ENCODE data around the gene MEGF11. TPM values are rescaled to one million over a fixed set of nuclear protein-coding genes. Genes with fewer than 3 reads are reported as not detected.

MEGF11 gene
- total RNA-seq, 1 experiment from 2014 or later: 0.76 TPM

DNA sequence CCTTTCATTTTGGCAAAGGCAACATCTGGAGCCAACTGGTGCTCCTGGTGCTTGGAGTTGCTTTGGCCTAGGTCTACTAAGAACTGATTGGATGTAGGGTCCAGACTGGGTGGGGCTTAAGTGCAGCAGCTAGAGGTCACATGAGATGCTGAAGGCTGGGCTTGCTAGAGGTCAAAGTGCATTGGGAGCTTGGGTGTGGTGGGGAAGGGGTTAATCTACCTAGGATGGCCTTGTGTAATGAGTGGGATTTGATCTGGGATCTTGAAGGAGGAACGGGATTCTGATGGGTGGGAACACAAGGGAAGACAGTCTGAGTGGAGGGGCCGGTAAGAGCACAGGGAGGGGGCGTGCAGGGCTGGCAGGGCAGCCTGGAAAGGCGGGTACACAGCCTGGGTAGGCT lies 258.7 kb downstream of the MEGF11 start:
- H3K27me3 ChIP-seq (ENCODE audit: control insufficient read depth, insufficient read depth, low read length): no peaks in the 10 kb centered on the region; the same call in 1 of the 2 replicates
- H3K4me3 ChIP-seq (ENCODE audit: insufficient read depth, low read depth, low read length): no peak overlapping the region
- peak; percentile 45 for DNase-seq
- H3K36me3 ChIP-seq (replicated peaks; ENCODE audit: control insufficient read depth, insufficient read depth, low read length): no peaks in the 10 kb centered on the region

DNA sequence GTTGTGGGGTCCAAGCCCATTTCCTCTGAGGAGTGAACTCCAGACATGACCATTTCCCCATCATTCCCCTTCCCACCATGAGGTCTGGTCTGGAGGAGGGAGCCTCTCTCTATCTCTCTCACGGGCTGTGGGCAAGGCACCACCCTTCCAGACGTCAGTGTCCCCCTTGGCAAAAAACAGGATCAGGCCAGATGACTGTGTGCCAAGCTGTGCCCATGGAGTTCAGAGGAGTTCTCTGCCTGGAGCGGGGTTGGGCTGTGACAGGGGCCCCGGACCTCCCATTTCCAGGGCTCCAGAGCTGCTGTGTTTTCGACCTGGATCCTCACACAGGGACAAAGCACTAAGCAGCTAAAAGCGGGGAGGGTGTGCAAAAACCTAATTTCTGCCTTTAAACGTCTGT lies 259.8 kb downstream of the MEGF11 start:
- Histone ChIP-seq H3K36me3 (replicated peaks; ENCODE audit: control insufficient read depth, insufficient read depth, low read length) (no peaks in the 10 kb centered on the region), H3K4me3 (ENCODE audit: insufficient read depth, low read depth, low read length) (no peak overlapping the region), H3K27me3 (ENCODE audit: control insufficient read depth, insufficient read depth, low read length) (no peaks in the 10 kb centered on the region)
- no peak for DNase-seq

DNA sequence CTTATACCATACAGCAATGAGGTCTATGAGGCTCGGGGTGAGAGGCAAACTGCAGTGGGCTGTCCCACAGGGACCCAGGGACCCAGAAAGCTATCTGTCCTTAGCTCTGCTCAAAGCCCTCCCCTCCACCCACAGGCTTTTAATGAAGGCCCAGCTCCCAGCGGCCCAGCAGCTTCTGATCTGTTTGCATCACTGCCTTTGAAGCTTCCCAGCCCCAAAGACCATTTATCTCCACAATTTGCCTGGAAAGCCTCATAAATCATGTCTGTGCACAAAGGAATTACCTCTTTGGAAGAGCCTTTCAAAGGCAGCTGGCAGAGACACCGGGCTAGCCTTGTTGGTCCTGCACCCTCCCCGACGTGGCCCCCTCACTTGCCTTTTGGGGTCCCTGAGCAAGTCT lies 260.3 kb downstream of the MEGF11 start:
- no peak for DNase-seq
- no peaks in the 10 kb centered on the region for H3K27me3 ChIP-seq (ENCODE audit: control insufficient read depth, insufficient read depth, low read length)
- H3K4me3 ChIP-seq (ENCODE audit: insufficient read depth, low read depth, low read length): no peak overlapping the region
- no peaks in the 10 kb centered on the region for H3K36me3 ChIP-seq (replicated peaks; ENCODE audit: control insufficient read depth, insufficient read depth, low read length)

DNA sequence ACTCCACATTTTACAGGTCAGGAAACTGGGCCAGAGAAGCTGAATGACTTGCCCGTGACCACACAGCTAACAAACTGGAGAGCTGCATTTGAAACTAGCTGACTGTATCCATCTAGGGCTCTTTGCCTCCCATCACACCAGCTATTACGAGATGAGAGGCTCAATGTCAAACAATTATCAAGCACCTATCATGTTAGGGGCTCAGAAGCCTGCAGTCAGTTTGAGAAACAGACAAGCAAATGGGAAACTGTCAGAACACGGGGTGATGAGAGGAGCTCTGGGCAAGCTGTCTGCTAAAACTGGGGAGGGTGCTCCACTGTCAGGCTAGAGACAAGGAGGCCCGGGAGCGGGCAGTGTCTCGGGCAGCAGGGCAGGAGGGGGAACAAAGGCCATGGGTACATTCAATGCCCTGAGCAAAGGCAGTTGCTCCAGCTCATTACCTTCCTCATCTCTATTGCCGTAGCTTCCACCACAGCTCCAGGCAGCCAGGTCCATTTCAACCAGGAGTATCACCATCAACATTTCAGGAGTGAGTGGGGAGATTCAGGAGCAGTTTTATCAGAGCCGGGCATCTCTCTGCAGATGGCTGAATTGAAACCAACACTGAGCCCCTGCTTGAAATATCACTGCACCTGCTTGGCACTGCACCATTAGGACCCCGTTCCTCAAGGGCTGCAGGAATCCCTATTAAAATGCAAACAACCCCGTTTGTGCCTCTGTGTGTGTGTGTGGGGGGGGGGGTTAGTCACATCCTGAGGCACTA lies 261.6 kb downstream of the MEGF11 start:
- Histone ChIP-seq H3K27me3 (ENCODE audit: control insufficient read depth, insufficient read depth, low read length) (no peaks in the 10 kb centered on the region), H3K4me3 (ENCODE audit: insufficient read depth, low read depth, low read length) (no peak overlapping the region)

DNA sequence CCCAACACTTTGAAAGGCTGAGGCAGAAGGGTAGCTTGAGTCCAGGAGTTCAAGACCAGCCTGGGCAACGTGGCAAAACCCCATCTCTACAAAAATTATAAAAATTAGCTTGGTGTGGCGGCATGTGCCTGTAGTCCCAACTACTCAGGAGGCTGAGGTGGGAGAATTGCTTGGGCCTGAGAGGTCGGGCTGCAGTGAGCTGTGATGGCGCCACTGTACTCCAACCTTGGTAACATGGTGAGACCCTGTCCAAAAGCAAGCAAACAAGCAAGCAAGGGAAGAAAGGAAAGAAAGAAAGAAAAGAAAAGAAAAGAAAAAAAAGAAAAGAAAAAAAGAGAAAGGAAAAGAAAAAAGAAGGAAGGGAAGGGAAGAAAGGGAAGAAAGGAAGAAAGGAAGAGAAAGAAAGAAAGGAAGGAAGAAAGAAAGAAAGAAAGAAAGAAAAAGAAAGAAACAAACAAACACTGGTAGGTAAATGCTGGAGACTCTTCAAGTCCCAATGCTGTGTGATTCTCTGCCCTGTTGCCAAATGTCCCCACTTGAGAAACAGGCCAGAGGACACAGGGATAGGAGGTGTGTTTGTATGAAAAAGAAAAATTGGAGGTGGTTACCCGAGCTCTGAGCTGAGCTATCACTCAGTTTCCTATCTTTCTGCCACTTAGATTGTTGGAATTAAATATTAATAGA lies 263.1 kb downstream of the MEGF11 start:
- no peak overlapping the region for H3K4me3 ChIP-seq (ENCODE audit: insufficient read depth, low read depth, low read length)
- DNase-seq: no peak
- no peaks in the 10 kb centered on the region for H3K27me3 ChIP-seq (ENCODE audit: control insufficient read depth, insufficient read depth, low read length)

More for the DNA sequence above, 261.6 kb downstream of the MEGF11 start:
- DNase-seq: peak; percentile 50
- H3K36me3 ChIP-seq (replicated peaks; ENCODE audit: control insufficient read depth, insufficient read depth, low read length): no peaks in the 10 kb centered on the region

DNA sequence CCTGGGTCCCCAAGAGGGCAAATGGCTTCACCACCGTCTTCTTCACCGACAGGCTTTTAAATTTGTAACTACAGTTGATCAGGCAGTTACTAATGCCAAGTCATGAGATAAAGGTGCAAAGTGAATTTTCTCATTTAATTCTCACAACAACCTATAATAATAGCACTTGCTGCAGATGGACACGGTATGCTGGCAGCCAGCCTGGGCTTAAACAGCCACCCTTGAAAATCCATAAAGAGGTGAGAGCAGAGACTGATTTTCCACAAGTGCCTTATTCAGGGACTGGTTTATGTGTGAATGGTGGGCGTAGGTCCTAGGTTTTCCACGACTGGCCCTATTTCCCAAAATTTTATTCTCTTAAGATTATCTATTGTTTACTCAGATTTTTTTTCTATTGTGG lies 266.4 kb downstream of the MEGF11 start:
- Histone ChIP-seq H3K4me3 (ENCODE audit: insufficient read depth, low read depth, low read length) (no peak overlapping the region), H3K27me3 (ENCODE audit: control insufficient read depth, insufficient read depth, low read length) (peaks cover 3% of the 10 kb centered on the region; the same call in 1 of the 2 replicates), H3K36me3 (replicated peaks; ENCODE audit: control insufficient read depth, insufficient read depth, low read length) (no peaks in the 10 kb centered on the region)
- DNase-seq: no peak

More for the DNA sequence above, 263.1 kb downstream of the MEGF11 start:
- no peaks in the 10 kb centered on the region for H3K36me3 ChIP-seq (replicated peaks; ENCODE audit: control insufficient read depth, insufficient read depth, low read length)

DNA sequence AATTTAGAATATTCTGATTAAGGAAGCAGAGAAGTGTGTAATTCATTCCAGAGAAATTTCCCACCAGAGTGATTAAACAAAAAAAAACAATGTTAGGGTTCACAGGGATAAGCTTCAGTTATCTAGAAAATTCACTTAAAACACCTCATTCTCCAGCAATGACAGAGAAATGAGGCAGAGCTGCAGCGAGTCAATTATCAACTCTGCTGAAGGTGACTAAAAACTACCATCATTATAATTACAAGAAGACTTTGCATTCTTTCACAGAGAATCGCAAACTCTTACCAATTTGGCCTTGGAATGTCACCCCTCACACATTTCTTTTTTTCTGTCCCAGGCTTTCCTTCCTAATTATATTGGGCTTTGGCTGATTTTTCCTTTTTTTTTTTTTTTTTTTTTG lies 267.1 kb downstream of the MEGF11 start:
- H3K27me3 ChIP-seq (ENCODE audit: control insufficient read depth, insufficient read depth, low read length): peaks cover 3% of the 10 kb centered on the region; the same call in 1 of the 2 replicates
- H3K4me3 ChIP-seq (ENCODE audit: insufficient read depth, low read depth, low read length): no peak overlapping the region
- no peaks in the 10 kb centered on the region for H3K36me3 ChIP-seq (replicated peaks; ENCODE audit: control insufficient read depth, insufficient read depth, low read length)
- DNase-seq: no peak

DNA sequence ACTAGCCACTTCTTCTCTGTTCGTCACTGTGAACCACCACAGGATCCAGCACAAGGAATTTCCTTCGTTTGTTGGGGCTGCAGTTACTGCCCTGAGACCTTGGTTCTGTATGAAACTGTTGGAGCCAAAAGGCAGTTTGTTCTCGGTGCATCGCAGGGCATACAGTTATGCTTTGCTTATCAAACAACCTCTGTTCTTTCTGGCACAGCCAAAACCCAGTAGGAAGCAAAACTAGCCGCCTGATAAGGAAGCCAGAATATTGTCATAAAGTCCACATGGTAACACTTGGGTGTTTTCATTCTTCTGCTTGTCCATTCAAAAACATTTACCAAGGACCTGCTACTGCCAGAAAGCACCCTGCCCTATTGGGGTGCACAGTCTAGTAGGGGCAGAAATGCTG lies 268.2 kb downstream of the MEGF11 start:
- Histone ChIP-seq H3K36me3 (replicated peaks; ENCODE audit: control insufficient read depth, insufficient read depth, low read length) (no peaks in the 10 kb centered on the region), H3K4me3 (ENCODE audit: insufficient read depth, low read depth, low read length) (no peak overlapping the region), H3K27me3 (ENCODE audit: control insufficient read depth, insufficient read depth, low read length) (peaks cover 3% of the 10 kb centered on the region; the same call in 1 of the 2 replicates)
- DNase-seq: no peak

DNA sequence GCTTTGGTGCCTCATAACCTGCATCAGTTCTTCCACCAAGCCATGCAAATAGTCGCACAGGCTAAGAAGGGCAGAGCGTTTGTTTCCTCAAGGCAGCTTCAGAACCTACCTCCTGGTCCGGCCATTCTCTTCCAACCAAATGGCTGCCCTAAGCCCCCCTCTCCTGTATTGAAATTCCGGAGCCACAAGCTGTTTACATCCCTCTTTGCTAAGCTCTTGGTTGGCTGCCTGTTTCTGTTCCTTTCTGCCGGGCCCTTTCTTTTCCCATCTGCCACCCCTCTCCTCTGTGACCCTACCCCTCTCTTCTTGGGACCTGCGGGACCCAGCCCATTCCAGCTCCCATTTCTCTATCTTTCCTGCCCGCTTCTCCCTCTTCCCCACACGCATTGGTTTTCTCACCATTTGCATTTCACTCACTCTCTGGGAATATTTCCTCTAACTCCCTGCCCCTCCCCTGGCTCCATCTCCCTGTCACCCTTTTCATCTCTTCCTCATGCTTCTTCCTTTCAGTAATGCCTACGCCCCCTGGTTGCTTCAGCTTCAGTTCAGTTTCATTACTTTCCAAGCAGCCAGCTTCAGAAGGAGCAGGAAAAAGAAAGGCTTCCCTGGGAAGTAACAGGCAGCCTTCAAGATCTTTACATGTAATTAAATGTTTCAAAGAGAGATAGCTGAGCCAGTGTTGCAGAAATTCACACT lies 270.8 kb downstream of the MEGF11 start:
- Histone ChIP-seq H3K4me3 (ENCODE audit: insufficient read depth, low read depth, low read length) (peak overlapping the region; percentile 68), H3K36me3 (replicated peaks; ENCODE audit: control insufficient read depth, insufficient read depth, low read length) (no peaks in the 10 kb centered on the region), H3K27me3 (ENCODE audit: control insufficient read depth, insufficient read depth, low read length) (peaks cover 3% of the 10 kb centered on the region; the same call in 1 of the 2 replicates)
- no peak for DNase-seq

DNA sequence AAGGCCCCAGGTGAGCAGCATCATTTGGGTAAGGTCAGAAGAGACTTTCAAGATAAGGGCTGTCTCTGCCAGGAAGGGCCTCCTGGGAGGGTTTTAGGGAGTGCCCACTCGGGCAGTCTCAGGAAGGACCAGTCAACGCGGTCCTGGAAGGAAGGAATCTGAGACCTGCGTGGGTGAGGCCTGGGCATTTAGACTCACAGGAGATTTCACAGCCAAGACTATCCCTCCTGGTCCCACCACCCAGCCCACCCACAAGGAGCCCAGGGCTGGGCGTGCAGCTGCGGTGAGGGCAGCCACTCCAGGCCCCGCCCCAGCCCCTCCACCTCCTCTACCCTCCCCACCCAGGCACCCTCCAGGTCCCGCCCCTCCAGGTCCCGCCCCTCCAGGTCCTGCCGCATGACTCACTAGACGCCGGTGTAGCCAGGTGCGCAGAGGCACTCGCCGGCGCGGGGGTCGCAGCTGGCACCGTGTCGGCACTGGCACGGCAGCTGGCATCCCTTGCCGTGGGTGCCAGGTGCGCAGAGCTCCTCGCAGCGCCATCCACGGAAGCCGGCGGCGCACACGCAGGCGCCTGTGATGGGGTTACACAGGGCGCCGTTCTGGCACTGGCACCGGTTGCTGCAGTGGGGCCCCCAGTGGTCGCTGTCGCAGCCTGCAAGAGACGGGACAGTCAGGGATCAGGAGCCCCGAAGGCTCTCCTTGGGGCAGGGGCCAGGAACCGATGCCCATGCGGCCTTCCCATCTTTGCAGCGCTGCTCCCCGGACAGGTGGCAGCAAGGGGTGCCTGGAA lies 271.5 kb downstream of the MEGF11 start:
- peak; percentile 98 for DNase-seq
- Histone ChIP-seq H3K4me3 (ENCODE audit: insufficient read depth, low read depth, low read length) (peak overlapping the region; percentile 68), H3K27me3 (ENCODE audit: control insufficient read depth, insufficient read depth, low read length) (peaks cover 3% of the 10 kb centered on the region; the same call in 1 of the 2 replicates), H3K36me3 (replicated peaks; ENCODE audit: control insufficient read depth, insufficient read depth, low read length) (no peaks in the 10 kb centered on the region)

DNA sequence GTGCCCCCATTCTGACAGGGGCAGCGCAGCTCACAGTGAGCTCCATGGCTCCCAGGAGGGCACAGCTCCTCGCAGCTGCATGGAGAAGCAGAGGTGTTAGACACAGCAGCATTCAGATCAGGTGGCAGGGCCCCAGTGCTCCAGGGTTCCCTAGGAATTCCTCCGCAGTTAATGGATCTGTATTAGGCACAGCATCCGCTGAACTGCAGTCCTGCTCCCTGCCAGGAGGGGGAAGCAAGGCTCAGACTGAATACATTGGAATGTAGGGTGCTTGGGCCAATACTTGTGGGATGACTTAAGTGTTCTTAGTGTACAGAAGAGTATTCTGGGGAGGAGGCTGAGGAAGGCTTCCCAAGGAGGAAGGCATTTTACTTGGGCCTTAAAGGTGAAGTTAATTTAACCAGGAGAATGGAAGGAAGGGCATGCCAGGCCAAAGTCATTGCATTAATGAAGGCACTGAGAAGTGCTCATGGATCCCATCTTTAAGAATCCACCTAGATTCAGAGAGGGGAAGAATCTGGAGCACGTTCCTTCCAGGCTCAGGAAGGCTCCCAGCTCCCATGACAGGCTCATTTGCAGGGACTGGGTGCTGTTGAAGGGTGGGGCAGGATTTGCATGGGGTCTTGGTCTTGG lies 272.6 kb downstream of the MEGF11 start:
- no peak overlapping the region for H3K4me3 ChIP-seq (ENCODE audit: insufficient read depth, low read depth, low read length)
- peaks cover 3% of the 10 kb centered on the region; the same call in 1 of the 2 replicates for H3K27me3 ChIP-seq (ENCODE audit: control insufficient read depth, insufficient read depth, low read length)
- H3K36me3 ChIP-seq (replicated peaks; ENCODE audit: control insufficient read depth, insufficient read depth, low read length): no peaks in the 10 kb centered on the region
- DNase-seq: peak; percentile 90

DNA sequence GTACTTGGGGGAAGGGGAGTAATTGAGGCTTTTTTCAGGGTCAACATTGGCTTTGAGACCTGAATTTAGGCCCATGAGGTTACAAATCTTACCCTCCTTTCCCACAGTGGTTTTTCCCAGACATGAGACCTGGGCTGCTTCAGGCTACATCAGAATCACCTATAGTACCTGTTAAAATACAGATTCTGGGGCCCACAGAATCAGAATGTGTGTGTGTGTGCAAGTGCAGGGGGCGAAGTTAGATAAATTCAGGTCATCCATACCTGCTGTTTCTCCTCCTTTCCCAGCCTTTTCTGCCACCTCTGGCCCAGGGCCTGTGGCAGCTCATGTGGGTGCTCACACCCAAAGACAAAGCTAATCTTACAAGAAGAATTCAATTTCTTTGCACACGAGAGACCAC lies 273.7 kb downstream of the MEGF11 start:
- no peak for DNase-seq
- H3K36me3 ChIP-seq (replicated peaks; ENCODE audit: control insufficient read depth, insufficient read depth, low read length): no peaks in the 10 kb centered on the region

DNA sequence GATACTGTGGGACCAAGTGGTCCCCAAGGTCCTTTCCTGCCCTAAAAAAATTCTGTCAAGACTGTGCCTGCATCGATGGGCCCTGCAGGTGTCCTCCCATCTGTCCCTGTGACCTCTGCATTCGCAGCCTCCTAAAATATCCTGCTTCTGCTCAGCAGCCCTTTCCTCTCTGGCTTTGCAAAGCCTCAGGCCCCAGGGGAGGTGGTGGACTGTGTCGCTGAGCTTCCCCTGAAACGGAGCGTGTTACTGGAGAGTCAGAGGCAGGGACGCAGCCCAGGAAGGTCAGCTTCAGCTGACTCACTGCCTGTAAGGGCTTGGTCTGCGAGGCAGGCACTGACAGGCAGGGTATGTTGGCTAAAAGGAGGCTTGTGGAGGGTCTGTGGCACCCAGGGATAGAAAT lies 274.2 kb downstream of the MEGF11 start:
- Histone ChIP-seq H3K4me3 (ENCODE audit: insufficient read depth, low read depth, low read length) (no peak overlapping the region), H3K36me3 (replicated peaks; ENCODE audit: control insufficient read depth, insufficient read depth, low read length) (no peaks in the 10 kb centered on the region), H3K27me3 (ENCODE audit: control insufficient read depth, insufficient read depth, low read length) (peaks cover 3% of the 10 kb centered on the region; the same call in 1 of the 2 replicates)
- DNase-seq: no peak

More for the DNA sequence above, 273.7 kb downstream of the MEGF11 start:
- Histone ChIP-seq H3K27me3 (ENCODE audit: control insufficient read depth, insufficient read depth, low read length) (peaks cover 3% of the 10 kb centered on the region; the same call in 1 of the 2 replicates), H3K4me3 (ENCODE audit: insufficient read depth, low read depth, low read length) (no peak overlapping the region)
